Fibroblast of lung (primary cell): ENCODE measurements around the gene NAA38.

Experiments used
- EZH2 ChIP-seq: IDR thresholded peaks from 2 replicates; pipeline ENCODE4 v1.5.1; 2012; ENCODE audit warnings: low read length, control low read depth, mild to moderate bottlenecking; ENCODE audit errors: missing control alignments
- TF ChIP-seq, protein P1 (sequence below), 2 donors: IDR thresholded peaks in 1 of 2; conservative IDR thresholded peaks in 1 of 2; 1 replicate in 1 of 2; 2 replicates in 1 of 2; pipeline ENCODE4 v1.5.1; 2011 to 2012; ENCODE audit warnings: low read length in 2 of 2, control low read depth in 1 of 2, inconsistent platforms in 1 of 2, low read depth in 1 of 2, mild to moderate bottlenecking in 1 of 2

GRCh38 chr17:7885367-7886226, 28.2 kb upstream of the NAA38 start:
- TF ChIP-seq, protein P1, sequence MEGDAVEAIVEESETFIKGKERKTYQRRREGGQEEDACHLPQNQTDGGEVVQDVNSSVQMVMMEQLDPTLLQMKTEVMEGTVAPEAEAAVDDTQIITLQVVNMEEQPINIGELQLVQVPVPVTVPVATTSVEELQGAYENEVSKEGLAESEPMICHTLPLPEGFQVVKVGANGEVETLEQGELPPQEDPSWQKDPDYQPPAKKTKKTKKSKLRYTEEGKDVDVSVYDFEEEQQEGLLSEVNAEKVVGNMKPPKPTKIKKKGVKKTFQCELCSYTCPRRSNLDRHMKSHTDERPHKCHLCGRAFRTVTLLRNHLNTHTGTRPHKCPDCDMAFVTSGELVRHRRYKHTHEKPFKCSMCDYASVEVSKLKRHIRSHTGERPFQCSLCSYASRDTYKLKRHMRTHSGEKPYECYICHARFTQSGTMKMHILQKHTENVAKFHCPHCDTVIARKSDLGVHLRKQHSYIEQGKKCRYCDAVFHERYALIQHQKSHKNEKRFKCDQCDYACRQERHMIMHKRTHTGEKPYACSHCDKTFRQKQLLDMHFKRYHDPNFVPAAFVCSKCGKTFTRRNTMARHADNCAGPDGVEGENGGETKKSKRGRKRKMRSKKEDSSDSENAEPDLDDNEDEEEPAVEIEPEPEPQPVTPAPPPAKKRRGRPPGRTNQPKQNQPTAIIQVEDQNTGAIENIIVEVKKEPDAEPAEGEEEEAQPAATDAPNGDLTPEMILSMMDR (conservative IDR thresholded peaks at IDR 0.05 in 1 of 2, IDR thresholded peaks at IDR 0.05 in 1 of 2; ENCODE audit: low read depth in 1 of 2, low read length in 2 of 2), result no peak
- TF ChIP-seq EZH2, result no peak
